ENCODE data around the gene THEM4. TPM values are rescaled to one million over a fixed set of nuclear protein-coding genes. Genes with fewer than 3 reads are reported as not detected.
"Not testable (repeated sequence)": the region's sequence is repeated elsewhere in the genome, so short reads cannot be mapped to it uniquely, and the experiment has no call there.

THEM4 gene
- total RNA-seq, 1 donor from 2014 or later: 17.3 TPM

DNA sequence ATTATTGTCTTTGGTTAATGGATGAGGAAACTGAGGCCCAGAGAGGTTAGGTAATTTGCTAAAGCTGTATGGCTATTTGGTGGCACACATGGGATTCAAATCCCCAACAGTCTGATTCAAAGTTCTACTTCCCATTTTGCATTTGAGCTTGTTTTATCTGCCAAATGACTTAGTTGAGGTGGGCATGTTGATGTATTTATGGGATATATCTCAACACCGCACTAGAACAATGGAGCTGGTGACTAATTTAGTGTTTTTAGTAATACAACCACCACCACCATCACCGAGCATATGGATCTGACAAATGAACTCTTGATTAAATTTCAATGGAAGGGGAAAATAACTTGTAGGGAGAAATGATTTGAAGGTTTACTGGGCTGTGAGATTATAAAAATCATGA lies 26.8 kb downstream of the THEM4 start:
- Mint-ChIP-seq H3K4me1 (ENCODE audit: low read depth) (no peaks in the 10 kb centered on the region), H3K4me3 (ENCODE audit: low read depth) (no peak overlapping the region), H3K36me3 (ENCODE audit: insufficient read depth) (peaks cover 16% of the 10 kb centered on the region), H3K27me3 (no peaks in the 10 kb centered on the region), H3K9me3 (ENCODE audit: low read depth) (peaks cover 3% of the 10 kb centered on the region), H3K27ac (no peak overlapping the region)
- no peak for DNase-seq (ENCODE audit: low spot score, unreplicated experiment)
- TF ChIP-seq, protein P1, sequence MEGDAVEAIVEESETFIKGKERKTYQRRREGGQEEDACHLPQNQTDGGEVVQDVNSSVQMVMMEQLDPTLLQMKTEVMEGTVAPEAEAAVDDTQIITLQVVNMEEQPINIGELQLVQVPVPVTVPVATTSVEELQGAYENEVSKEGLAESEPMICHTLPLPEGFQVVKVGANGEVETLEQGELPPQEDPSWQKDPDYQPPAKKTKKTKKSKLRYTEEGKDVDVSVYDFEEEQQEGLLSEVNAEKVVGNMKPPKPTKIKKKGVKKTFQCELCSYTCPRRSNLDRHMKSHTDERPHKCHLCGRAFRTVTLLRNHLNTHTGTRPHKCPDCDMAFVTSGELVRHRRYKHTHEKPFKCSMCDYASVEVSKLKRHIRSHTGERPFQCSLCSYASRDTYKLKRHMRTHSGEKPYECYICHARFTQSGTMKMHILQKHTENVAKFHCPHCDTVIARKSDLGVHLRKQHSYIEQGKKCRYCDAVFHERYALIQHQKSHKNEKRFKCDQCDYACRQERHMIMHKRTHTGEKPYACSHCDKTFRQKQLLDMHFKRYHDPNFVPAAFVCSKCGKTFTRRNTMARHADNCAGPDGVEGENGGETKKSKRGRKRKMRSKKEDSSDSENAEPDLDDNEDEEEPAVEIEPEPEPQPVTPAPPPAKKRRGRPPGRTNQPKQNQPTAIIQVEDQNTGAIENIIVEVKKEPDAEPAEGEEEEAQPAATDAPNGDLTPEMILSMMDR (IDR thresholded peaks at IDR 0.05; ENCODE audit: unreplicated experiment): no peak

DNA sequence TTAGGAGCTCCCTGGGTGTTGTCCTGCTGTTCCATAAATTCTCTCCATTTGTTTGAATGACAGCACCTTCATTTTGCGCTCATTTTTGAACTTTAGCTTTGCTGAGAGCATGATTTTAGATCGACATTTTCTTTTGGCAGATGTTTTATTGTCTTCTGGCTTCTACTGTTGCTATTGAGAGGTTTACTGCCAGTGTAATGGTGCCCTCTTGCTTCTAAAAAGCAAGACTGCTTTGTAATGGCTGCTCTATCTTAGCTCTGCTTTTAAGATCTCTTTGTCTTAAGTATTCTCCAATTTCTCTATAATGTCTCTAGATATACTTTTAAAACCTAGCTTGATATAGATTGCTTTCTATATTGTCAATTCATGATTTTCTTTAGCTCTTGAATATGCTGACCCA lies 27.8 kb downstream of the THEM4 start:
- Mint-ChIP-seq H3K9me3 (ENCODE audit: low read depth) (no peaks in the 10 kb centered on the region), H3K4me3 (ENCODE audit: low read depth) (no peak overlapping the region), H3K4me1 (ENCODE audit: low read depth) (no peaks in the 10 kb centered on the region), H3K27ac (no peak overlapping the region), H3K27me3 (no peaks in the 10 kb centered on the region), H3K36me3 (ENCODE audit: insufficient read depth) (peaks cover 10% of the 10 kb centered on the region)
- TF ChIP-seq, protein P1 (IDR thresholded peaks at IDR 0.05; ENCODE audit: unreplicated experiment): no peak
- DNase-seq (ENCODE audit: low spot score, unreplicated experiment): no peak

DNA sequence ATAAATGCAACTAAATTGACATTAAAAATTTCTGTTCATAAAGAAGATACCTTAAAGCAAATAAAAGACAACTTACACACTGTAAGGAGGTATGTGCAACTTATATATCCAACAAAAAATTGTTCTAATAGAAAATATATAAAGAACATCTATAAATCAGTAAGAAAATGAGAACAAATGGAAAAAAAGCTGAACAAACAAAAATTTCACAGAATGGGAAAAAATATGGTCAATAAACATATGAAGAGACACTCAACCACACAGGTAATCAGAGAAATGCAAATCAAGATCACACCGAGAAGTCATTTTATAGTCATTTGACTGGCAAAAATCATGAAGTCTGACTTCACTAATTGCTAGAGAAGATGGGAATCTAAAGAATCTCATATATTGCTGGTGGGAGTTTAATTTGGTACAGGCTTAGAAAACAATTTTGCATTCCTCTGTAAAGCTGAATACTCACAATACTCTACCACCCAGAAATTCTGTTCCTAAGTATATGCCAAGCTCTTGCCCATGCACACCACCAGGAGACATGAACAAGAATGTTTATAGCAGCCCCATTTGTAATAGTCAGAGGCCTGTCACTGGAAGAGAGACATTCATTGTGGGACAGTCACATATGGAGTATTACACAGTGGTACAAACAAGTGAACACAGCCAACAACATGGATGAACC lies 33.8 kb downstream of the THEM4 start:
- Mint-ChIP-seq H3K27ac (no peak overlapping the region), H3K4me3 (ENCODE audit: low read depth) (no peak overlapping the region), H3K9me3 (ENCODE audit: low read depth) (no peaks in the 10 kb centered on the region), H3K36me3 (ENCODE audit: insufficient read depth) (peaks cover 9% of the 10 kb centered on the region), H3K4me1 (ENCODE audit: low read depth) (peaks cover 26% of the 10 kb centered on the region), H3K27me3 (no peaks in the 10 kb centered on the region)
- DNase-seq (ENCODE audit: low spot score, unreplicated experiment): no peak
- TF ChIP-seq, protein P1 (IDR thresholded peaks at IDR 0.05; ENCODE audit: unreplicated experiment): no peak

DNA sequence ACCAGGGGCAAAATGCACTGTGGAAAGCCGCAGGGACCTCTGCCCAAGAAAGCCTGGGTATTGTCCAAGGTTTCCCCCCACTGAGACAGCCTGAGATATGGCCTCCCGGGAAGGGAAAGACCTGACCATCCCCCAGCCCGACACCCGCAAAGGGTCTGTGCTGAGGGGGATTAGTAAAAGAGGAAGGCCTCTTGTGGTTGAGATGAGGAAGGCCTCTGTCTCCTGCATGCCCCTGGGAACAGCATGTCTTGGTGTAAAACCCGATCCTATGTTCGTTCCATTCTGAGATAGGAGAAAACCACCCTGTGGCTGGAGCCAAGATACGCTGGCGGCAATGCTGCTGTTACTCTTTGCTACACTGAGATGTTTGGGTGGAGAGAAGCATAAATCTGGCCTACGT lies 36.5 kb downstream of the THEM4 start:
- peak overlapping the region; percentile 85 for H3K27ac Mint-ChIP-seq
- not testable (repeated sequence) for H3K27me3 Mint-ChIP-seq
- peaks cover 26% of the 10 kb centered on the region for H3K4me1 Mint-ChIP-seq (ENCODE audit: low read depth)

DNA sequence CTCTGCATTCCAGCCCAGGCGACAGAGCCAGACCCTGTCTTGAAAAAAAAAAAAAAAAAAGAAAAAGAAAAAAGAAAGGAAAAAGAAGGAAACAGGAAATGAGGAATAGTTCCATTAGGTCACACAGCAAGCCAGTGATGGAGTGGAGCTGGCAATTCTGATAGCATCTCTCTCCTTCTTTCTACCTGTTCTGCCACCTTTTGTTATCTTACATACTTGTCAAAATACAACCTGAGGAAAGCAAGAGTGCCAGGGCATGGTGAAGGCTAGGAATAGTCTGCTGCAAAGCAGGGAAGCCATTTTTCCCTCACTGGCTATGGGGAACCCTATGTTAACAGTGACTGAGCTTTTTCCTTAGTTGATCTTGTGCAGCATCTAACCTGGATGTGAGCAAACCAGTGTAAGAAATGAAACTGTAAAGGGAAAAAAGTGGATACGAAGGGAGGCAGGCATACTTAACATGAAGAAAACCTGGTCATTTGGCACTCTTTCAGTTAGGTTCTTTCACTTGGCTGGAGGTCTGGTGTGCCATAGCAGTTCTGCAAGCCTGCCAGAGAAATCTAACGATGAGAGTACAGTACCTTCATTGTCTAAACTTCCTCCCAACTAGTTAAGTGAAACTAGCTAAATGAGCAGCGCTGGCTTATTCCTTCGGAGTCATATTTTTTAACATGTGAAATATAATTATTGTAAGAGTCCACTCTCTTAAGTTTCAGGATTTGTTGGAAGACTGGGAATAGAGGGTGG lies 37.9 kb downstream of the THEM4 start:
- Mint-ChIP-seq H3K9me3 (ENCODE audit: low read depth) (no peaks in the 10 kb centered on the region), H3K27me3 (no peaks in the 10 kb centered on the region), H3K36me3 (ENCODE audit: insufficient read depth) (peaks cover 9% of the 10 kb centered on the region), H3K4me1 (ENCODE audit: low read depth) (peaks cover 26% of the 10 kb centered on the region), H3K4me3 (ENCODE audit: low read depth) (no peak overlapping the region), H3K27ac (no peak overlapping the region)
- no peak for DNase-seq (ENCODE audit: low spot score, unreplicated experiment)
- TF ChIP-seq, protein P1 (IDR thresholded peaks at IDR 0.05; ENCODE audit: unreplicated experiment): no peak

More for the DNA sequence above, 36.5 kb downstream of the THEM4 start:
- H3K36me3 Mint-ChIP-seq (ENCODE audit: insufficient read depth); H3K9me3 Mint-ChIP-seq (ENCODE audit: low read depth); DNase-seq (ENCODE audit: low spot score, unreplicated experiment): not testable (repeated sequence)
- H3K4me3 Mint-ChIP-seq (ENCODE audit: low read depth): peak overlapping the region; percentile 7
